K562 (cell line): ENCODE results near the gene ADD3. TPM values are rescaled to one million over a fixed set of nuclear protein-coding genes. Genes with fewer than 3 reads are reported as not detected.

Experiments used
- ATAC-seq: fragments of 200-7000 bp; cut with Tn5 transposase; 3 replicates; pipeline ENCODE4 v1.9.1; 2020; ENCODE audit warnings: moderate library complexity
- BruUV-seq: library from RNA; stranded (reverse); fragments of 400-500 nt; replicated peaks from 2 replicates; lab custom pipeline; 2021; lab: Mats Ljungman, UMichigan
- CTCF ChIA-PET: fragments of 300-600 bp; formaldehyde crosslinking; extraction: SDS; loops from one replicate; lab custom pipeline; 2021; ENCODE audit warnings: low intra/inter-chr PET ratio; lab: Yijun Ruan, JAX
- POLR2A ChIA-PET: fragments of 300-600, 350-650 bp; sonication (Branson Sonifier 250); formaldehyde crosslinking; extraction: SDS; loops from one replicate; lab custom pipeline; 2021; ENCODE audit warnings: antibody characterized with exemption, inconsistent platforms; lab: Yijun Ruan, JAX
- DNase-seq, 4 experiments: peaks; one replicate each; pipeline versions ENCODE4 v3.0.0 to v3.0.0-alpha.2; 2011 to 2018; ENCODE audit warnings: low spot score in 3 of 4, mixed read lengths in 3 of 4; ENCODE audit errors: extremely low read depth in 1 of 4
- FAIRE-seq: peaks from 2 replicates; lab custom pipeline; 2011; peaks lifted over from hg19 to GRCh38; lab: Jason Lieb, UNC
- H2AFZ ChIP-seq: 2 replicates; pipeline ENCODE4 v1.6.0; 2011; ENCODE audit warnings: low read depth, low read length, control low read depth, inconsistent platforms
- H3K27ac ChIP-seq: fragments of 200-600 bp; 3 replicates; pipeline ENCODE4 v1.8.0; 2011; ENCODE audit warnings: low read depth, mild to moderate bottlenecking, control low read depth, inconsistent platforms, low read length, moderate library complexity, mixed read lengths; ENCODE audit errors: extremely low read depth
- H3K27me3 ChIP-seq, 2 experiments: fragments of 300-600 bp in 1 of 2; 2 replicates in 1 of 2; 3 replicates in 1 of 2; pipeline versions ENCODE4 v1.6.0 to v1.8.0; 2011; ENCODE audit warnings: inconsistent platforms in 2 of 2, low read length in 2 of 2, mild to moderate bottlenecking in 1 of 2, mixed read lengths in 1 of 2, moderate library complexity in 1 of 2; ENCODE audit not compliant: control insufficient read depth in 2 of 2, insufficient read depth in 2 of 2
- H3K36me3 ChIP-seq: fragments of 300-600 bp; 3 replicates; pipeline ENCODE4 v1.8.0; 2011; ENCODE audit warnings: mild to moderate bottlenecking, low read length, inconsistent platforms; ENCODE audit not compliant: control insufficient read depth, insufficient read depth
- H3K4me1 ChIP-seq, 2 experiments: fragments of 200-600 bp in 1 of 2; replicated peaks in 1 of 2; 2 replicates in 1 of 2; 3 replicates in 1 of 2; pipeline versions ENCODE4 v1.5.1 to v1.8.0; 2011; ENCODE audit warnings: inconsistent platforms in 2 of 2, low read length in 2 of 2, mild to moderate bottlenecking in 1 of 2, mixed read lengths in 1 of 2, moderate library complexity in 1 of 2; ENCODE audit not compliant: control insufficient read depth in 2 of 2, insufficient read depth in 2 of 2
- H3K4me2 ChIP-seq: 2 replicates; pipeline ENCODE4 v1.6.1; 2011; ENCODE audit warnings: low read length, control low read depth, inconsistent platforms, mixed read lengths; ENCODE audit not compliant: insufficient read depth
- H3K4me3 ChIP-seq: fragments of 200-600 bp; sonication (generic), shearing (Covaris generic); 2 replicates; pipeline ENCODE4 v1.5.1; 2016; ENCODE audit warnings: control low read depth, inconsistent platforms
- H3K79me2 ChIP-seq: fragments of 200-600 bp; 3 replicates; pipeline ENCODE4 v1.8.0; 2011; ENCODE audit warnings: low read length, inconsistent platforms; ENCODE audit not compliant: control insufficient read depth, insufficient read depth
- H3K9ac ChIP-seq, 2 experiments: 2 replicates each; pipeline versions ENCODE4 v1.6.0 to v1.6.1; 2011; ENCODE audit warnings: low read depth in 2 of 2, low read length in 2 of 2, control low read depth in 1 of 2, inconsistent platforms in 1 of 2, mild to moderate bottlenecking in 1 of 2, mixed read lengths in 1 of 2; ENCODE audit not compliant: insufficient read depth in 1 of 2
- H3K9me1 ChIP-seq: one replicate; pipeline ENCODE4 v1.6.0; 2011; ENCODE audit warnings: inconsistent platforms, mild to moderate bottlenecking, low read length, moderate library complexity; ENCODE audit not compliant: control insufficient read depth, insufficient read depth
- H3K9me3 ChIP-seq: replicated peaks from 2 replicates; pipeline ENCODE4 v1.5.1; 2011; ENCODE audit warnings: low read depth, low read length, inconsistent platforms; ENCODE audit not compliant: control insufficient read depth, insufficient read depth
- H4K20me1 ChIP-seq: replicated peaks from 2 replicates; pipeline ENCODE4 v1.6.1; 2011; ENCODE audit warnings: low read length, inconsistent platforms, mixed read lengths; ENCODE audit not compliant: control insufficient read depth, insufficient read depth
- ZBTB9 ChIP-seq: fragments of 450-650 bp; formaldehyde crosslinking; IDR thresholded peaks from 2 replicates; pipeline ENCODE4 v1.4.0; 2020; ENCODE audit warnings: mild to moderate bottlenecking, moderate library complexity
- WGBS: fragments of 100-300 bp; shearing (Covaris generic); methylation state at CpG from one replicate; pipeline ENCODE4 v1.1.6; 2016; ENCODE audit warnings: low coverage, mixed read lengths; ENCODE audit not compliant: insufficient coverage; ENCODE audit errors: missing lambda C conversion rate; 5-methylcytosine and 5-hydroxymethylcytosine counted together
- in situ Hi-C: fragments of 300-500 bp; cut with MboI; formaldehyde crosslinking; loops from 4 replicates; pipeline ENCODE4 v1.15.0; 2018; ENCODE audit warnings: inconsistent platforms, mixed read lengths
- intact Hi-C: fragments of 100-400 bp; cut with micrococcal nuclease; formaldehyde crosslinking; loops from 2 replicates; pipeline ENCODE4 v1.14.2; 2022
- polyA plus RNA-seq, 8 experiments: library from polyadenylated mRNA; depleted of rRNA in 4 of 8; stranded (reverse) in 5 of 8; unstranded in 3 of 8; fragments of >200 nt; fragmentation: Nextera tagmentation in 2 of 8; fragmentation: Illumina TruSeq in 1 of 8; extraction: Ambion mirVana in 2 of 8; extraction: Trizol in 1 of 8; gene quantifications; 2 replicates each; pipeline versions ENCODE4 v1.2.1 to v1.2.3, GENCODE V29; 2011 to 2014; ENCODE audit warnings: inconsistent platforms in 1 of 8, missing spikeins in 1 of 8
- total RNA-seq, 7 experiments: library from RNA; depleted of rRNA in 6 of 7; stranded (reverse); fragments of >200 nt in 6 of 7; fragmentation: Illumina TruSeq in 2 of 7; extraction: Trizol in 2 of 7; gene quantifications; 2 replicates each; pipeline versions ENCODE4 v1.2.1 to v1.2.3, GENCODE V29; 2011 to 2021; ENCODE audit warnings: low replicate concordance in 1 of 7
- TF ChIP-seq, protein P1 (sequence below): fragments of 250-450 bp; sonication (Bioruptor Pico); IDR thresholded peaks from 2 replicates; pipeline ENCODE4 v1.5.0; 2020; ENCODE audit warnings: mild to moderate bottlenecking, borderline replicate concordance
- TF ChIP-seq, protein P2 (sequence below): fragments of 200-800 bp; sonication (Bioruptor generic); IDR thresholded peaks from 2 replicates; pipeline ENCODE4 v1.6.1; 2017; ENCODE audit warnings: missing genetic modification characterization, missing compliant biosample characterization
- TF ChIP-seq, protein P3 (sequence below), 2 experiments: fragments of 200-800 bp in 1 of 2; sonication (Bioruptor generic) in 1 of 2; sonication (generic) in 1 of 2; formaldehyde crosslinking in 1 of 2; IDR thresholded peaks in 1 of 2; conservative IDR thresholded peaks in 1 of 2; 2 replicates each; pipeline versions ENCODE4 v1.5.0 to v1.6.1; 2016 to 2020; ENCODE audit warnings: missing compliant biosample characterization in 1 of 2, missing genetic modification characterization in 1 of 2, missing genetic modification reagents in 1 of 2

ADD3 gene
- total and polyA plus RNA-seq, 9 of the 15 experiments (the other 6 are each of a cell fraction or from before 2014, with no cell fraction given) = 13.2 to 125 (median 31.7) TPM

- H3K9ac ChIP-seq = no peak overlapping the region
- H4K20me1 ChIP-seq = no peaks in the 10 kb centered on the region
- DNase-seq (no peak), FAIRE-seq (no peak), ATAC-seq (no peak)
- intact Hi-C loops (no loop called here), in situ Hi-C loops (no loop called here)
- H3K36me3 ChIP-seq = no peaks in the 10 kb centered on the region
- H3K27ac ChIP-seq = no peak overlapping the region
- ChIA-PET CTCF (no interaction called here), POLR2A (no interaction called here)
- peaks cover 0 to 11% of the 10 kb centered on the region in 2 experiments; a peak in 3 of 5 replicates for H3K27me3 ChIP-seq
- no peak overlapping the region for H3K4me2 ChIP-seq
- H3K9me3 ChIP-seq = no peaks in the 10 kb centered on the region
- 28% methylated on average over 9 of the region's 19 CpGs for WGBS
- BruUV-seq = no TSS peak
- H3K9me1 ChIP-seq = no peaks in the 10 kb centered on the region
- H3K4me1 ChIP-seq = peaks cover 4 to 6% of the 10 kb centered on the region in 2 experiments; a peak in 4 of 5 replicates
- TF ChIP-seq, protein P1, sequence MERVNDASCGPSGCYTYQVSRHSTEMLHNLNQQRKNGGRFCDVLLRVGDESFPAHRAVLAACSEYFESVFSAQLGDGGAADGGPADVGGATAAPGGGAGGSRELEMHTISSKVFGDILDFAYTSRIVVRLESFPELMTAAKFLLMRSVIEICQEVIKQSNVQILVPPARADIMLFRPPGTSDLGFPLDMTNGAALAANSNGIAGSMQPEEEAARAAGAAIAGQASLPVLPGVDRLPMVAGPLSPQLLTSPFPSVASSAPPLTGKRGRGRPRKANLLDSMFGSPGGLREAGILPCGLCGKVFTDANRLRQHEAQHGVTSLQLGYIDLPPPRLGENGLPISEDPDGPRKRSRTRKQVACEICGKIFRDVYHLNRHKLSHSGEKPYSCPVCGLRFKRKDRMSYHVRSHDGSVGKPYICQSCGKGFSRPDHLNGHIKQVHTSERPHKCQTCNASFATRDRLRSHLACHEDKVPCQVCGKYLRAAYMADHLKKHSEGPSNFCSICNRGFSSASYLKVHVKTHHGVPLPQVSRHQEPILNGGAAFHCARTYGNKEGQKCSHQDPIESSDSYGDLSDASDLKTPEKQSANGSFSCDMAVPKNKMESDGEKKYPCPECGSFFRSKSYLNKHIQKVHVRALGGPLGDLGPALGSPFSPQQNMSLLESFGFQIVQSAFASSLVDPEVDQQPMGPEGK (CRISPR knock-in tag) = no peak
- no peak for TF ChIP-seq ZBTB9 (CRISPR knock-in tag)
- TF ChIP-seq, protein P2, sequence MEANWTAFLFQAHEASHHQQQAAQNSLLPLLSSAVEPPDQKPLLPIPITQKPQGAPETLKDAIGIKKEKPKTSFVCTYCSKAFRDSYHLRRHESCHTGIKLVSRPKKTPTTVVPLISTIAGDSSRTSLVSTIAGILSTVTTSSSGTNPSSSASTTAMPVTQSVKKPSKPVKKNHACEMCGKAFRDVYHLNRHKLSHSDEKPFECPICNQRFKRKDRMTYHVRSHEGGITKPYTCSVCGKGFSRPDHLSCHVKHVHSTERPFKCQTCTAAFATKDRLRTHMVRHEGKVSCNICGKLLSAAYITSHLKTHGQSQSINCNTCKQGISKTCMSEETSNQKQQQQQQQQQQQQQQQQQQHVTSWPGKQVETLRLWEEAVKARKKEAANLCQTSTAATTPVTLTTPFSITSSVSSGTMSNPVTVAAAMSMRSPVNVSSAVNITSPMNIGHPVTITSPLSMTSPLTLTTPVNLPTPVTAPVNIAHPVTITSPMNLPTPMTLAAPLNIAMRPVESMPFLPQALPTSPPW (CRISPR knock-in tag) = no peak
- TF ChIP-seq, protein P3, sequence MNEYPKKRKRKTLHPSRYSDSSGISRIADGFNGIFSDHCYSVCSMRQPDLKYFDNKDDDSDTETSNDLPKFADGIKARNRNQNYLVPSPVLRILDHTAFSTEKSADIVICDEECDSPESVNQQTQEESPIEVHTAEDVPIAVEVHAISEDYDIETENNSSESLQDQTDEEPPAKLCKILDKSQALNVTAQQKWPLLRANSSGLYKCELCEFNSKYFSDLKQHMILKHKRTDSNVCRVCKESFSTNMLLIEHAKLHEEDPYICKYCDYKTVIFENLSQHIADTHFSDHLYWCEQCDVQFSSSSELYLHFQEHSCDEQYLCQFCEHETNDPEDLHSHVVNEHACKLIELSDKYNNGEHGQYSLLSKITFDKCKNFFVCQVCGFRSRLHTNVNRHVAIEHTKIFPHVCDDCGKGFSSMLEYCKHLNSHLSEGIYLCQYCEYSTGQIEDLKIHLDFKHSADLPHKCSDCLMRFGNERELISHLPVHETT (CRISPR knock-in tag; conservative IDR thresholded peaks at IDR 0.05 in 1 of 2, IDR thresholded peaks at IDR 0.05 in 1 of 2) = no peak
- no peak overlapping the region for H2AFZ ChIP-seq
- H3K79me2 ChIP-seq = no peaks in the 10 kb centered on the region
- H3K4me3 ChIP-seq = no peak overlapping the region
These were observed 168.6 kb downstream of the ADD3 start for GRCh38 chr10:110176141-110177030.
